Activated CD8-positive, alpha-beta memory T cell treated with anti-CD3 and anti-CD28 coated beads for 36 hours (primary cell): ENCODE data around the gene ZNF276. TPM values are rescaled to one million over a fixed set of nuclear protein-coding genes. Genes with fewer than 3 reads are reported as not detected.

Experiments
- CTCF ChIA-PET: fragments of 350-600 bp; sonication (Branson Sonifier 250); formaldehyde crosslinking; loops from one replicate; lab custom pipeline; 2021; ENCODE audit warnings: antibody characterized with exemption; lab: Charles Lee
- POLR2A ChIA-PET: fragments of 350-600 bp; sonication (Branson Sonifier 250); formaldehyde crosslinking; loops from one replicate; lab custom pipeline; 2021; ENCODE audit warnings: antibody characterized with exemption; lab: Charles Lee
- total RNA-seq, 2 experiments: library from RNA; stranded (reverse); gene quantifications; one replicate each; pipeline ENCODE4 v1.2.3, GENCODE V29; 2021

The ZNF276 gene
- total RNA-seq, 2 experiments from 2014 or later: 28.7 to 28.9 TPM

DNA sequence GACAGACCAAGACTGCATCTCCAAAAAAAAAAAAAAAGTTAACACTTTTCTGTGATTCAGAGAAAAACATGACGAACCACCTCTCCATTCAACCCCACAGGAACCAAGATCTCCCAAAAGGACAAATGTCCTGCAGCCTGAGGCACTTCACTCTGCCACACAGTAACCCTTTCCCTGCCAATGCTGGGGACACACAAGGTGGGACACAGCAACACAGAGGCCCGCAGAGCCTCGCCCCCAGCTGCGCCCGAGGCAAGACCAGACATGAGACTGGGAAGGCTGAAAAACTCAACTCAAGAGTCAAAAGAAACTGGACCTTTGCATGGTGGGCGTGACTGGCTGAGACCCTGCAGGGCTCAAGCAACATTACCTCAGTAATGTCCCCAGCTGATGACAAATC is 61.2 kb downstream of the ZNF276 start:
- POLR2A ChIA-PET: no interaction called here
- CTCF ChIA-PET: interaction anchor here (0.7 to 1.2 kb wide), 2 partner anchors 11 to 207 kb away, joined by 3 to 4 read pairs; partner anchors contain the start of gene CPNE7

DNA sequence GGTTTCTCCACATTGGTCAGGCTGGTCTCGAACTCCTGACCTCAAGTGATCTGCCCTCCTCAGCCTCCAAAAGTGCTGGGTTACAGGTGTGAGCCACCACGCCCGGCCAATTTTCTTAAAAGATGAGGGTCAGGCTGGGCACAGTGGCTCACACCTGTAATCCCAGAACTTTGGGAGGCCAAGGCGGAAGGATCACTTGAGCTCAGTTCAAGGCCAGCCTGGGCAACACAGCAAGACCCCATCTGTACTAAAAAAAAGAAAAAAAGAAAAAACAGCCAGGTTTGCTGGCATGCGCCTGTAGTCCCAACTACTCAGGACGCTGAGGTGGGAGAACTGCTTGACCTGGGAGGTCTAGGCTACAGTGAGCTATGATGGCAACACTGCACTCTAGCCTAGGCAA is 62.6 kb downstream of the ZNF276 start:
- POLR2A ChIA-PET: interaction anchor here (1.0 kb wide), 1 partner anchor 45 kb away, joined by 3 read pairs; no protein-coding TSS in a partner anchor
- CTCF ChIA-PET: interaction anchor here (0.6 to 1.4 kb wide), 3 partner anchors 13 to 84 kb away, joined by 3 to 4 read pairs (median 3); no protein-coding TSS in a partner anchor

DNA sequence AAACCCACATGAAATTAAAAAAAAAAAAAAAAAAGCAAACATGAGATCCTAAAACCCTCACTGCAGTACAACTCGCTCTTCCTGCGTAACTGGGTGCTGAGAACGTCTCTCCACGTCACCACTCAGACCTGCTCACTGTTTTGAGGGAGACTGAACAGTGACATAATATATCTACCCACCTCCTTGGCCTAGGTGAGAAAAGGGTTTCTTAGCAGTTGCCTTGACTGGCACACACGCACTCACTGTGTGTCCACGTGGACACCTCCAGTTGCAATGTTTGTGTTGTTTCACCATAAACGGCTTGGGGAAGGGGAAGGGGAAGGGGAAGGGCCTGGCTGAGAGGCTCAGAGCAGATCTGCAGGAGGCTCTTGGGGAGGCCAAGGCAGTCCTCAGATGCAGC is 63.1 kb downstream of the ZNF276 start:
- CTCF ChIA-PET: interaction anchor here (0.6 to 1.7 kb wide), 3 partner anchors 57 to 84 kb away, joined by 3 to 4 read pairs (median 4); no protein-coding TSS in a partner anchor
- POLR2A ChIA-PET: interaction anchor here (1.0 kb wide), 1 partner anchor 46 kb away, joined by 3 read pairs; no protein-coding TSS in a partner anchor

DNA sequence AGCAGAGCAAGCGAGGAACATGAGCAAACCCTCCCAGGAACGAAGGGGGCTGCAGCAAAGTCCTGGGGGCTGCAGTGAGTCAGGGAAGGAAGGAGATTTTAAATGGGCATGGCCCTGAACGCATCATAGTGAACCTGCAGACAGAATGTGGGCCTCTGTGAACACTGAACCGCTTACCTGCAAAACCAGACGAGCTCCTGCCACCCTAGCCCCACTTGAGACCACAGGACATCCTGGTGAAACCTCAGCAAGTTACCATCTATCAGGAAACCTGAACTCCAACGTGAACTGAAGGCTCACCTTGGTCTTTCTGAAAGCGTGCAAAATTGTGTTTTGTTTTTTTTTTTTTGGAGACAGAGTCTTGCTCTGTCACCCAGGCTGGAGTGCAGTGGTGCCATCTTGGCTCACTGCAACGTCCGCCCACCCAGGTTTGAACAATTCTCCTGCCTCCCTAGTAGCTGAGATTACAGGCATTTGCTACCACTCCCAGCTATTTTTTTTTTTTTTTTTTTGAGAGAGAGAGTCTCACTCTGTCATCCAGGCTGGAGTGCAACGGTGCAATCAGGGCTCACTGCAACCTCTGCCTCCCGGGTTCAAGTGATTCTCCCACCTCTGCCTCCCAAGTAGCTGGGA is 64.3 kb downstream of the ZNF276 start:
- POLR2A ChIA-PET: interaction anchor here (0.7 kb wide), 1 partner anchor 15 kb away, joined by 3 read pairs; no protein-coding TSS in a partner anchor
- CTCF ChIA-PET: interaction anchor here (0.6 to 1.7 kb wide), 6 partner anchors 24 to 1118 kb away, joined by 3 to 4 read pairs (median 4); no protein-coding TSS in a partner anchor

DNA sequence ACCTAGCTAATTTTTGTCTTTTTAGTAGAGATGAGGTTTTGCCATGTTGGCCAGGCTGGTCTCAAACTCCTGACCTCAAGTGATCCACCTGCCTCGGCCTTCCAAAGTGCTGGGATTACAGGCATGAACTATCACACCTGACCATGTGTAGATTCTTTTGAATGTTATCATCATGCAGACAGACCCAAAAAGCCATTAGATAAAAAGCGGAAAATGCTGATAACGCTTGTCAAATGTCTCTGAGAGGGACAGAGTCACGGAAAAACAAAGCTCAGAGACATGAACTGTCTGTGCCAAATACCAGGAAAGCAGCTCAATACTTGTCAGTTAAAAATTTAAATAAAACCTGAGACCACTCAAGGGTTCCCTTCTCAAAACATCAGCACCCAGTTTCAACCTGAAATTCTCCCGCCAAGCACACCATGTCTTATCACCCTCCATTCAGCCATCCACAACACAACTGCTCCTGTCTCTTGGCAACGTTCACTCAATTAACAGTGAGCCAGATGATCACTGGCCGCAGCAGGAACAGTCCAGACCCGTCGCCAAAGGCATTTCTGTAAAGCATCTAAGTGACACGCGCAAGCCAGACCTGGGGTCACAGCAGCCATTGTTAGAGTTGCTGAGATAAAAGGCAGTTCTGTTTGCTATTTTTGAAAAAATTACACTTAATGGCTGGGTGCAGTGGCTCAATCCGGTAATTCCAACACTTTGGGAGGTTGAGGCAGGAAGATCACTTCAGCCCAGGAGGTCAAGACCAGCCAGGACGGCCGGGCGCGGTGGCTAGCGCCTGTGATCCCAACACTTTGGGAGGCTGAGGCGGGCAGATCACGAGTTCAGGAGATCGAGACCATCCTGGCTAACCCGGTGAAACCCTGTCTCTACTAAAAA is 65.4 kb downstream of the ZNF276 start:
- POLR2A ChIA-PET: interaction anchor here (0.7 kb wide), 1 partner anchor 14 kb away, joined by 3 read pairs; no protein-coding TSS in a partner anchor
- CTCF ChIA-PET: interaction anchor here (1.1 to 1.7 kb wide), 2 partner anchors 81 to 87 kb away, joined by 4 read pairs; no protein-coding TSS in a partner anchor

DNA sequence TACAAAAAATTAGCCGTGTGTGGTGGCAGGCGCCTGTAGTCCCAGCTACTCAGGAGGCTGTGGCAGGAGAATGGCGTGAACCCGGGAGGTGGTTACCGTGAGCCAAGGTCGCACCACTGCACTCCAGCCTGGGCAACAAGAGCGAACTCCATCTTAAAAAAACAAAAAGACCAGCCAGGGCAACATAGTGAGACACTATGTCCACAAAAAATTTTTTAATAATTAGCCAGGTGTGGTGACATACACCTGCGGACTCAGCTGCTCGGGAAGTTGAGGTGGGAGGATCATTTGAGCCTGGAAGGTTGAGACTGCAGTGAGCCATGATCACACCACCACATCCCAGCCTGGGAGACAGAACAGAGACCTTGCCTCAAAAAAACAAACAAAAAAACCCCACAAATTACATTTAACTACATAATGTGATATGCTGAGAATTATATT is 66.0 kb downstream of the ZNF276 start:
- CTCF ChIA-PET: no interaction called here

More for the DNA sequence above, 66.0 kb downstream of the ZNF276 start:
- POLR2A ChIA-PET: no interaction called here

Other genes starting within 250 kb of the ZNF276 start
- gene ANKRD11, start 231.0 kb upstream of the ZNF276 start, total RNA-seq: 100 to 1,000 TPM; 152 to 159 TPM
- 10 to 100 TPM; 71.9 to 79.6 TPM for gene SPG7, start 213.1 kb upstream of the ZNF276 start, total RNA-seq
- gene RPL13, start 160.9 kb upstream of the ZNF276 start, total RNA-seq: 1,000 to 10,000 TPM; 2,645 to 2,648 TPM
- 1 to 10 TPM; 5.6 to 7.0 TPM for gene CPNE7, start 145.8 kb upstream of the ZNF276 start, total RNA-seq
- gene DPEP1, start 107.9 kb upstream of the ZNF276 start, total RNA-seq: not detected
- 10 to 100 TPM; 80.5 to 80.8 TPM for gene CHMP1A, start 63.8 kb upstream of the ZNF276 start, total RNA-seq
- 10 to 100 TPM; 13.7 to 14.4 TPM for gene SPATA33, start 63.7 kb upstream of the ZNF276 start, total RNA-seq
- 10 to 100 TPM; 89.7 to 93.2 TPM for gene CDK10, start 34.8 kb upstream of the ZNF276 start, total RNA-seq
- 1 to 10 TPM; 7.4 to 7.9 TPM for gene SPATA2L, start 19.8 kb upstream of the ZNF276 start, total RNA-seq
- 1 to 10 TPM; 2.0 to 2.6 TPM for gene VPS9D1, start 639 bp upstream of the ZNF276 start, total RNA-seq
- 100 to 1,000 TPM; 112 to 116 TPM for gene FANCA, start 95.1 kb downstream of the ZNF276 start, total RNA-seq
- gene SPIRE2, start 106.9 kb downstream of the ZNF276 start, total RNA-seq: under 1 TPM; 0.57 to 0.78 TPM
- gene TCF25, start 152.1 kb downstream of the ZNF276 start, total RNA-seq: 100 to 1,000 TPM; 146 to 153 TPM
- gene MC1R, start 197.3 kb downstream of the ZNF276 start, total RNA-seq: 1 to 10 TPM; 1.6 to 1.8 TPM
- under 1 TPM; 0.31 to 0.91 TPM for gene TUBB3, start 201.8 kb downstream of the ZNF276 start, total RNA-seq
- 10 to 100 TPM; 38.0 to 40.7 TPM for gene DEF8, start 227.2 kb downstream of the ZNF276 start, total RNA-seq